ENCODE measurements around the gene PPIE.

Gene PPIE

GRCh38 chr1:39738622-39739366 lies at the start of gene PPIE:
Gene PPIE, plus strand, starts transcription at chr1:39738882. Its CDS starts 19 bp downstream, at chr1:39738901.
- Histone ChIP-seq H3K4me1 (ENCODE audit: low read length) (peaks cover 21% of the 10 kb centered on the region), H2AFZ (ENCODE audit: low read depth, low read length) (peak within 1 kb of the TSS; percentile 92), H3K9me3 (ENCODE audit: insufficient read depth, low read length) (no peaks in the 10 kb centered on the region), H3K27ac (ENCODE audit: low read length) (0 out of 2 replicates have a peak within 1 kb of the TSS, but pooled peaks have one; percentile 25), H3K27me3 (ENCODE audit: low read depth, low read length) (no peaks in the 10 kb centered on the region), H3K79me2 (ENCODE audit: low read length) (peaks cover 18% of the 10 kb centered on the region), H3K4me3 (ENCODE audit: low read length) (peak within 1 kb of the TSS; percentile 92), H3K9ac (ENCODE audit: low read length) (peak within 1 kb of the TSS; percentile 92), H3K4me2 (ENCODE audit: low read length) (peak within 1 kb of the TSS; percentile 90), H3K36me3 (replicated peaks; ENCODE audit: low read depth, low read length) (peaks cover 11% of the 10 kb centered on the region), H4K20me1 (ENCODE audit: insufficient read depth, low read length) (no peaks in the 10 kb centered on the region)
- TF ChIP-seq, protein P1, sequence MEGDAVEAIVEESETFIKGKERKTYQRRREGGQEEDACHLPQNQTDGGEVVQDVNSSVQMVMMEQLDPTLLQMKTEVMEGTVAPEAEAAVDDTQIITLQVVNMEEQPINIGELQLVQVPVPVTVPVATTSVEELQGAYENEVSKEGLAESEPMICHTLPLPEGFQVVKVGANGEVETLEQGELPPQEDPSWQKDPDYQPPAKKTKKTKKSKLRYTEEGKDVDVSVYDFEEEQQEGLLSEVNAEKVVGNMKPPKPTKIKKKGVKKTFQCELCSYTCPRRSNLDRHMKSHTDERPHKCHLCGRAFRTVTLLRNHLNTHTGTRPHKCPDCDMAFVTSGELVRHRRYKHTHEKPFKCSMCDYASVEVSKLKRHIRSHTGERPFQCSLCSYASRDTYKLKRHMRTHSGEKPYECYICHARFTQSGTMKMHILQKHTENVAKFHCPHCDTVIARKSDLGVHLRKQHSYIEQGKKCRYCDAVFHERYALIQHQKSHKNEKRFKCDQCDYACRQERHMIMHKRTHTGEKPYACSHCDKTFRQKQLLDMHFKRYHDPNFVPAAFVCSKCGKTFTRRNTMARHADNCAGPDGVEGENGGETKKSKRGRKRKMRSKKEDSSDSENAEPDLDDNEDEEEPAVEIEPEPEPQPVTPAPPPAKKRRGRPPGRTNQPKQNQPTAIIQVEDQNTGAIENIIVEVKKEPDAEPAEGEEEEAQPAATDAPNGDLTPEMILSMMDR (IDR thresholded peaks at IDR 0.05; ENCODE audit: low read depth, low read length), result no peak
- no peak for TF ChIP-seq EZH2phosphoT487 (IDR thresholded peaks at IDR 0.05; ENCODE audit: low read depth)

DNA sequence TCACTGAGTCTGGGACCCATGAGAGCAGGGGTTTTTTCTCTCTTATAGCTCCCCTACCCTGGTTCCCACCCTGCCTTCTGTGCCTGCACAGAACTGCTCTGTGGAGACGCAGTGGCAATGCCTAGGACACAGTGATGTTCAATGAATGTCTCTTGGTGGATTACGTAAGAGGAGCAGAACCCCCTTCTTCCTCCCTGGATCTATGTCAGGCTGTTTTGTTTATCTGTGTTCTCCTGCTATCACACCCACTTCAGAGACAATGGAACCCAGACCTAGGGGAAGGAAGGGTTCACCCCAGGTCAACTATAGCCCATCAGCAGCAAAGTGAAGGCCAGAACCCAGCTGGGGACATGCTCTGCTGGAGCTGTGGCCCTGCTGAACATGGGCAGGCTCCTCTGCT lies 49.5 kb upstream of the PPIE start:
- Histone ChIP-seq H3K4me1 (ENCODE audit: low read length) (no peaks in the 10 kb centered on the region), H3K4me2 (ENCODE audit: low read length) (no peak overlapping the region), H3K79me2 (ENCODE audit: low read length) (no peaks in the 10 kb centered on the region), H3K4me3 (ENCODE audit: low read length) (no peak overlapping the region), H3K9me3 (ENCODE audit: insufficient read depth, low read length) (no peaks in the 10 kb centered on the region), H3K27me3 (ENCODE audit: low read depth, low read length) (no peaks in the 10 kb centered on the region), H3K36me3 (replicated peaks; ENCODE audit: low read depth, low read length) (no peaks in the 10 kb centered on the region), H4K20me1 (ENCODE audit: insufficient read depth, low read length) (no peaks in the 10 kb centered on the region), H2AFZ (ENCODE audit: low read depth, low read length) (no peak overlapping the region), H3K27ac (ENCODE audit: low read length) (no peak overlapping the region), H3K9ac (ENCODE audit: low read length) (no peak overlapping the region)
- TF ChIP-seq, protein P1 (IDR thresholded peaks at IDR 0.05; ENCODE audit: low read depth, low read length), result no peak
- no peak for TF ChIP-seq EZH2phosphoT487 (IDR thresholded peaks at IDR 0.05; ENCODE audit: low read depth)

- no peaks in the 10 kb centered on the region for H4K20me1 ChIP-seq (ENCODE audit: insufficient read depth, low read length)
- no peaks in the 10 kb centered on the region for H3K9me3 ChIP-seq (ENCODE audit: insufficient read depth, low read length)
- no peaks in the 10 kb centered on the region for H3K36me3 ChIP-seq (replicated peaks; ENCODE audit: low read depth, low read length)
- H3K4me3 ChIP-seq (ENCODE audit: low read length), result no peak overlapping the region
- no peak overlapping the region for H3K27ac ChIP-seq (ENCODE audit: low read length)
- no peaks in the 10 kb centered on the region for H3K79me2 ChIP-seq (ENCODE audit: low read length)
- H3K4me1 ChIP-seq (ENCODE audit: low read length), result no peaks in the 10 kb centered on the region
- no peaks in the 10 kb centered on the region for H3K27me3 ChIP-seq (ENCODE audit: low read depth, low read length)
- H3K9ac ChIP-seq (ENCODE audit: low read length), result no peak overlapping the region
- no peak overlapping the region for H3K4me2 ChIP-seq (ENCODE audit: low read length)
- no peak for TF ChIP-seq EZH2phosphoT487 (IDR thresholded peaks at IDR 0.05; ENCODE audit: low read depth)
- TF ChIP-seq, protein P1 (IDR thresholded peaks at IDR 0.05; ENCODE audit: low read depth, low read length), result no peak
- no peak overlapping the region for H2AFZ ChIP-seq (ENCODE audit: low read depth, low read length)
These were observed 49.0 kb upstream of the PPIE start for GRCh38 chr1:39689635-39690034.

GRCh38 chr1:39690225-39690624 lies 48.5 kb upstream of the PPIE start:
- no peak overlapping the region for H3K27ac ChIP-seq (ENCODE audit: low read length)
- H3K79me2 ChIP-seq (ENCODE audit: low read length), result no peaks in the 10 kb centered on the region
- no peak for TF ChIP-seq EZH2phosphoT487 (IDR thresholded peaks at IDR 0.05; ENCODE audit: low read depth)
- TF ChIP-seq, protein P1 (IDR thresholded peaks at IDR 0.05; ENCODE audit: low read depth, low read length), result no peak
- no peak overlapping the region for H3K4me3 ChIP-seq (ENCODE audit: low read length)
- no peak overlapping the region for H3K9ac ChIP-seq (ENCODE audit: low read length)
- no peaks in the 10 kb centered on the region for H3K4me1 ChIP-seq (ENCODE audit: low read length)
- H2AFZ ChIP-seq (ENCODE audit: low read depth, low read length), result no peak overlapping the region
- no peaks in the 10 kb centered on the region for H3K36me3 ChIP-seq (replicated peaks; ENCODE audit: low read depth, low read length)
- H3K4me2 ChIP-seq (ENCODE audit: low read length), result no peak overlapping the region
- H3K9me3 ChIP-seq (ENCODE audit: insufficient read depth, low read length), result no peaks in the 10 kb centered on the region
- no peaks in the 10 kb centered on the region for H3K27me3 ChIP-seq (ENCODE audit: low read depth, low read length)
- no peaks in the 10 kb centered on the region for H4K20me1 ChIP-seq (ENCODE audit: insufficient read depth, low read length)
